Measurements from ENCODE around the gene CIPC. TPM values are rescaled to one million over a fixed set of nuclear protein-coding genes. Genes with fewer than 3 reads are reported as not detected.

CIPC gene
- total and polyA plus RNA-seq, 2 of the 4 experiments (the other 2 are of a cell fraction) = 6.6 to 12.9 TPM

- WGBS, 2 experiments (ENCODE audit: extremely low coverage in 2 of 2, insufficient read length in 1 of 2) = 100% methylated on average over 1 of the region's 3 CpGs; no CpG with 5 or more reads in 1 of the 2 experiments
- ChIA-PET CTCF (no interaction called here), POLR2A (ENCODE audit: unreplicated experiment) (no interaction called here)
- ATAC-seq (ENCODE audit: low read depth) (no peak), DNase-seq (no peak)
- Histone ChIP-seq H4K20me1 (ENCODE audit: insufficient read depth, low read length) (no peaks in the 10 kb centered on the region), H3K56ac (ENCODE audit: extremely low read depth, insufficient read depth, low read length) (no peak overlapping the region), H3K27ac (ENCODE audit: insufficient read depth, low read length) (no peak overlapping the region), H3K9me1 (ENCODE audit: insufficient read depth, low read length) (no peaks in the 10 kb centered on the region), H3K23ac (ENCODE audit: low read depth, low read length) (no peak overlapping the region), H3K14ac (replicated peaks; ENCODE audit: low read depth, low read length) (no peak overlapping the region), H4K8ac (ENCODE audit: low read depth in 2 of 2, low read length in 2 of 2) (no peak overlapping the region), H2AK9ac (replicated peaks; ENCODE audit: low read depth, low read length, poor library complexity) (no peak overlapping the region), H3K36me3 (ENCODE audit: control insufficient read depth, insufficient read depth, low read length) (peaks cover 5% of the 10 kb centered on the region), H3K18ac (ENCODE audit: low read depth, low read length) (no peak overlapping the region), H4K5ac (ENCODE audit: low read depth, low read length) (no peak overlapping the region), H2BK5ac (ENCODE audit: low read depth, low read length, poor library complexity, severe bottlenecking) (no peak overlapping the region), H3K9ac (ENCODE audit: low read depth, low read length) (no peak overlapping the region), H2BK20ac (ENCODE audit: low read depth, low read length) (no peak overlapping the region), H3K4me3 (ENCODE audit: insufficient read depth, low read depth, low read length) (no peak overlapping the region), H2BK120ac (ENCODE audit: low read depth, low read length) (no peak overlapping the region), H3K27me3 (ENCODE audit: control insufficient read depth, insufficient read depth, low read length) (no peaks in the 10 kb centered on the region), H3K4ac (ENCODE audit: low read depth, low read length) (no peak overlapping the region), H2AK5ac (ENCODE audit: low read depth, low read length) (no peak overlapping the region), H2AFZ (replicated peaks; ENCODE audit: low read length, poor library complexity) (no peak overlapping the region), H4K91ac (ENCODE audit: insufficient read depth, low read depth, low read length) (no peak overlapping the region), H3K4me1 (ENCODE audit: control insufficient read depth, insufficient read depth, low read length) (peaks cover 1% of the 10 kb centered on the region; the same call in 1 of the 2 replicates), H3K4me2 (ENCODE audit: low read depth, low read length) (no peak overlapping the region), H3K79me1 (ENCODE audit: low read depth in 1 of 2, low read length in 2 of 2) (peaks cover 27 to 29% of the 10 kb centered on the region in 2 experiments), H2BK15ac (ENCODE audit: low read depth, low read length) (no peak overlapping the region), H3K9me3 (ENCODE audit: control insufficient read depth, insufficient read depth, low read length) (no peaks in the 10 kb centered on the region)
- dilution Hi-C loops (cut with HindIII; ENCODE audit: low sequenced_read_pairs, unreplicated experiment) = no loop called here
- no TSS peak for BruUV-seq (replicated peaks)
- intact Hi-C loops (cut with micrococcal nuclease) = no loop called here
- in situ Hi-C loops (cut with MboI; ENCODE audit: low sequenced_read_pairs) = no loop called here
- TF ChIP-seq USF2 (IDR thresholded peaks at IDR 0.05; ENCODE audit: low read depth, low read length) (no peak), SMC3 (IDR thresholded peaks at IDR 0.05; ENCODE audit: low read depth, low read length) (no peak), CHD1 (IDR thresholded peaks at IDR 0.05; ENCODE audit: low read depth, low read length) (no peak), RAD21 (IDR thresholded peaks at IDR 0.05; ENCODE audit: low read length) (no peak), POLR2A (IDR thresholded peaks at IDR 0.05; ENCODE audit: low read depth, low read length) (no peak), RFX5 (IDR thresholded peaks at IDR 0.05; ENCODE audit: low read depth, low read length) (no peak), FOS (IDR thresholded peaks at IDR 0.05; ENCODE audit: low read depth, low read length) (no peak), BHLHE40 (IDR thresholded peaks at IDR 0.05; ENCODE audit: low read depth, low read length) (no peak), CEBPB (IDR thresholded peaks at IDR 0.05; ENCODE audit: low read depth, low read length) (no peak), RCOR1 (IDR thresholded peaks at IDR 0.05; ENCODE audit: insufficient replicate concordance, low read length) (no peak), MAZ (IDR thresholded peaks at IDR 0.05; ENCODE audit: borderline replicate concordance, low read depth, low read length) (no peak)
- TF ChIP-seq, protein P1, sequence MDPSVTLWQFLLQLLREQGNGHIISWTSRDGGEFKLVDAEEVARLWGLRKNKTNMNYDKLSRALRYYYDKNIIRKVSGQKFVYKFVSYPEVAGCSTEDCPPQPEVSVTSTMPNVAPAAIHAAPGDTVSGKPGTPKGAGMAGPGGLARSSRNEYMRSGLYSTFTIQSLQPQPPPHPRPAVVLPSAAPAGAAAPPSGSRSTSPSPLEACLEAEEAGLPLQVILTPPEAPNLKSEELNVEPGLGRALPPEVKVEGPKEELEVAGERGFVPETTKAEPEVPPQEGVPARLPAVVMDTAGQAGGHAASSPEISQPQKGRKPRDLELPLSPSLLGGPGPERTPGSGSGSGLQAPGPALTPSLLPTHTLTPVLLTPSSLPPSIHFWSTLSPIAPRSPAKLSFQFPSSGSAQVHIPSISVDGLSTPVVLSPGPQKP (IDR thresholded peaks at IDR 0.05; ENCODE audit: borderline replicate concordance, low read depth, low read length) = no peak
These were observed 6.3 kb downstream of the CIPC start for GRCh38 chr14:77104393-77104792.

Data from IMR-90 (cell line).